Activated naive CD4-positive, alpha-beta T cell treated with anti-CD3 and anti-CD28 coated beads, Interleukin-2, amount 50 U/mL, for 16 hours (primary cell): ENCODE measurements around the gene TNFRSF21.

Experiments
- DNase-seq: peaks from one replicate; pipeline ENCODE4 v3.0.0-alpha.2; 2020

TNFRSF21 gene

GRCh38 chr6:47203938-47204611 lies 105.6 kb downstream of the TNFRSF21 start:
- no peak for DNase-seq

- no peak for DNase-seq
Observed at GRCh38 chr6:47203266-47203937, 106.3 kb downstream of the TNFRSF21 start.

DNA sequence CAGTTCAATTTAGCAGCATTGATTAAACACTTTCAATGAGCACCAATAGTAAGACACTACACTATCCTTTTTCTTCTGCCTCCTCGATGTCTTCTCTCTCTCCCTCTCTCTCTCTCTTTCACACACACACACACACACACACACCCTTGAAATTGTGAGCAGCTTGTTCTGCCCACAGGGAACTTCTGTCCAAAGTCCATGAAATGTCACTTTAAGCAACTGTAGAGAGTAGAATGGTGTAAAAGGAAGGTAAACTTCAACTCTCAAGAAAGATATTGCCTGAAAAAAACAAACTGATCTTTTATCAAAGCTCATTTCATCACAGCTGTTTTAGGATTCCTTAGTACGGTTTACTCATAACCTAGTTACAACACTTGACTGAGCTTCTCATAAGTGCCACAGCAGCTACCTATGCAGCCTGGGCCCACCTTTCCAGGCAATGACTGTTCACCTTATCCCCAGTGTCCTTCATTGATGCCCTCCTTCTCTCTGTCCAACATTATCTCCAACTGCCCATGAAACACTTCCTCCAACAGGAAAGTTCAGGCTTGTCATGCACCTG lies 107.0 kb downstream of the TNFRSF21 start:
- no peak for DNase-seq

DNA sequence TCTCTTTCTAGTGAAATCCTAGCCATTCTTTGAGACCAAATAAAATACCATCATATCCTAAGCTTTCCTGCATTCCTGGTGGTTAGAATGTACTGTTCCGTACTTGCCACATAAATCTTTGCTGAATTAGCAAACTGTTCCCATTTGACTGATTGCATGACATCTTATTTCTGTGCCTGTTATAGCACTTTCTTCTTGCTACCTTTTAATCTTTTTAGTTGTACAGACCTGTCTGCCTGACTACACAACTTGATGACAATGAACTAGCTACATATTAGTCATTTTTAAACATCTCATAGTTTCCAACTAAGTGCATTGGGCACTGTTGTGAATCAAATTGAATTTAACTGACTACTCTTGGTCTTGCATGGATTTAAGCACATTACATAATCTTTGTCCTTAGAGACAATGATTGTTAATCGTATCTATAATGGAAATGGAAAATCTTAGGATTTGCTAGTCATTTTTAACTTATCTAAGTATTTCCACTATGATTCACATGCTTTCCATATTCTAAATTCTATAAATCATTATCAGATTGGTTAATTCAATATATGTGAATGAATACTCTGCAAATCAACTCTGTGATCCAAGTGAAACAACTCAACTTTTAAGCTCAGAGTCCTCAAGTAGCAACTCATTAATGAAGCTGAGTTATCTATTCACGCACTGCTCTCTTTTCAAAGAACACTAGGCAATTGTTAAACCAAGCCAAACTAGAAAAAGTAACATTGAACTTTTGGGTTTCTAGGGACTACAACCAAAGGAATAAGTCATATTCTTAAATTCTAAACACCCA lies 109.0 kb downstream of the TNFRSF21 start:
- DNase-seq: no peak

DNA sequence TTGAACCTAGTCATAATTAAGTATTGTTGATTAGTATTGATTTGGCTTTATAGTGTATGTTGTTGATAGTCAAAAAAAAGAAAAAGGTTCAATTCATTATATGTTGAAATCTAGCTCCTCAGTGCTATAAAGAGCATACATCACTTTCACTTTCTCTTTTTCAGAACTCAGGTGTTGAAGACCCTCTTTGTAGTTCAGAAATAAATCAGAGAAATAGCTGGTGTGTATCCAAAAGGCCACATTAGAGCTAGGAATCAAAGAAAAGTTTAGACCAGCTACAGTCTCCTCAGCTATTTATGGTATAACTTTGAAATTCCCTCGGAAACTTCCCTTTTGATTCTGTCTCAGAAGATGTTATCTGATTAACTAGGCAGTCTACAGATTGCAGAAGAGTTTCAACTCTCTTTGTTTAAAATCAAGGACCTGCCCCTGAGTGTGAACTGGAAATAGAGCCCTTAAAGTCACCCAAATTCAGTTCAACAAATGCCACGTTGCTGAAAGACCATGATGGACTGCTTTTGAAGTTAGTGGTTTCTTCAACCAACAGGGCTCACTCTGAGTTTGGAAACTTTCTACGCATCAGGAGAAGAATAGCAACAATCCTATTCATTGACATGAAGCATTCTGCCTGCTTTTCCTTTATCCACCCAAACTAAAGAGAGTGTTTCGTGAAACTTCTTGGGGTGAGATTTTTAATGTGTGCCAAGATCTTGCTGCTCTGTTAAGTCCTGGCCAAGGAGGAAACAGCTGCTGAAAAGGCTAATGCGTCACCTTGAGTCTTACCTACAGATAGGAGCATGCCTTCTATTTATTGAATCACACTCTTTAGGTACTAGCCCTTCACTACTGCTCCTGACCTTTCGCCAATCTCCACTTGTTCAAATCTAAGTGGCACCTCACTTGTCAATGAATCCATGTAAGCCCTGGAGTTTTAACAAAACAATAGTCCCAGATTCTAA lies 111.7 kb downstream of the TNFRSF21 start:
- no peak for DNase-seq

- no peak for DNase-seq
Observed at GRCh38 chr6:47196113-47196512, 113.6 kb downstream of the TNFRSF21 start.

- DNase-seq: no peak
Observed at GRCh38 chr6:47195011-47195650, 114.6 kb downstream of the TNFRSF21 start.

DNA sequence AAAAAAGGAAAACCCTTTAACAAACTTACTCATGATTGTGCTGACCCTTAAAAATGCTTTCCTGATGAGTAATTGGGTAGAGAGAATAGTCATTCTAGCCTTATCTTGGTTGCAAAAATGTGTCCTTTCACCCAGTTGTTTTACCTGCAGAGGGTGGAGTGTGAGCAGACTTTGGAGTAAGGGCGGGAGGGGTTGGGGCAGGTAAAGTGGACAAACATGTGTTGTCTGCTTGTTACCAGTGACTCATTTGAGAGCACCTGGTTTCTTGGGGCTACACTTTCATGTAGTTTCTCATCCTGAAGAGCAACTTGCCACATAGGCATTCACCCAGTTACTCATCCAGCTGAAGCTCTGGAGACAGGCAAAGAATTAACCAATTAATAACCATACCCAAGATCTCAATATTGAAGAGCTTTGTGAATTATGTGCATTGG lies 121.1 kb downstream of the TNFRSF21 start:
- no peak for DNase-seq

DNA sequence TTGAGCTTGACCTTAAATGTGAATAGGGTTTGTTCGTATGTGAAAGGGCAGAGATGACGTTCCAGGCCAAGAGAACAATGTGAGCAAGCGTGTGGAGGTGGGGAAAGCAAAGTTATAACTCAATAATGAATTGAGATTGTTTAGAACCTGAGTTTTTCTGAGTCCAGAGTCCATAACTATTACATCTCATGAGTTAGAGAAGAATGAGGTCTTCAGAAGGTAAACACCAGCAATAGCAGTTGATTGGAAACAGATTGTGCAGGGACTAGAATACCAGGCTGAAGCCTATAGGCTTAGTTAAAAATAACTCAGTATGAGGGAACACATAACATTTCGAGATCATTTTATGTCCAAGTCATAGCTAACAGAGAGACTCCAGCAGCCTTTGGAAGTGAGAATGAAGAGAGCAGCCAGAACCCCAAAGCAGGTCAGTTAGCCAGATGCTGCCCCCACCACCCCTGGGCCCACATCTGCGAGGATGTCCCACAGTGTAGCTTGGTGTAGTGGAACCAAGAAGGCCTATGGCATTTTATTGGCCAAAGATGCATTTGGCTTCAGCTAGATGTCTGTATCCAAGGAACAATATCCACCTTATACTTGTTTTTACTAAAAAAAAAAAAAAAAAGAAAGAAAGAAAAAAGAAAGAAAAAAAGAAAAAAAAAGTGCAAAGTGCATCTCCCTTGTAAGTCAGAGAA lies 121.7 kb downstream of the TNFRSF21 start:
- DNase-seq: no peak

- no peak for DNase-seq
Observed at GRCh38 chr6:47187113-47187512, 122.6 kb downstream of the TNFRSF21 start.

DNA sequence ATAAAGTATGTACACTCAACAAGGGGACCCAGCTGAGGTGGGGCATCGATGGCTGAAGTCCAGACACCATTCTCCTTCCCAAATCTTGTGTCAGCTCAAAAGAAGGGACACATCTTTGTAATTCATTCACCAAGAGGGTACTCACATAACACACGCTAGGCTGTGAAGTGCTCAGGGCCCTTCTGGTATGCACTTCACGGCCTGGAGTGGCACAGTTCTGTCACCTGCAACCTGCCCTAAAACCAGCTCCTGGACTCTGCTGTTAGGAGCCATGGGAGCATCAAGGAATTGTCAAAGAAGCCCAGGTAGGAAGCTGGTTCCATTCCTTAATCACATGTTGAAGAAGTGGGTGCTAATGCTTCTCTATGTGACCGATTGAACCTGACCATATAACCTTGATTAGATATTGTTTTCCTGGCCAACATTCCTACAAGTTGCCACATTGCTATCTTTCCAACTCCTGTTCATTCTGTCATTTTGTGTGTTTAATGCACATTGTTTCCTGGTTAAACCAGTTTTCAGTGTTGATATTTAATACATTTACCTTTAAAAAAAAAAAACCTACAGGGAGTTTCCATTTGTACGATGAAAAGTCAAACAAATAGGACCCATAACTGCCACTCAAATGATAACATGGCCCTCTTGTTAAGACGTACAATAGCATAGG lies 127.3 kb downstream of the TNFRSF21 start:
- DNase-seq: no peak

DNA sequence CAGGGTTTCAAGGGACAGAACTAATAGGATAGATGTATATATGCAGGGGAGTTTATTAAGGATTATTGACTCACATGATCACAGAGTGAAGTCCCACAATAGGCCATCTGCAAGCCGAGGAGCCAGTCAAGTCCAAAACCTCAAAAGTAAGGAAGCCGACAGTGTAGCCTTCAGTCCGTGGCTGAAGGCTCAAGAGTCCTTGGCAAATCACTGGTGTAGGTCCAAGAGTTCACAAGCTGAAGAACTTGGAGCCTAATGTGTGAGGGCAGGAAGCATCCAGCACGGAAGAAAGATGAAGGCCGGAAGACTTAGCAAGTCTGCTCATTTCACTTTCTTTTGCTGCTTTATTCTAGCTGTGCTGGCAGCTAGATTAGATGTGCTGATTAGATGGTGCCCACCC lies 128.0 kb downstream of the TNFRSF21 start:
- no peak for DNase-seq
